ENCODE results near the gene POTEI.
"Not testable (repeated sequence)": the region's sequence is repeated elsewhere in the genome, so short reads cannot be mapped to it uniquely, and the experiment has no call there.

DNA sequence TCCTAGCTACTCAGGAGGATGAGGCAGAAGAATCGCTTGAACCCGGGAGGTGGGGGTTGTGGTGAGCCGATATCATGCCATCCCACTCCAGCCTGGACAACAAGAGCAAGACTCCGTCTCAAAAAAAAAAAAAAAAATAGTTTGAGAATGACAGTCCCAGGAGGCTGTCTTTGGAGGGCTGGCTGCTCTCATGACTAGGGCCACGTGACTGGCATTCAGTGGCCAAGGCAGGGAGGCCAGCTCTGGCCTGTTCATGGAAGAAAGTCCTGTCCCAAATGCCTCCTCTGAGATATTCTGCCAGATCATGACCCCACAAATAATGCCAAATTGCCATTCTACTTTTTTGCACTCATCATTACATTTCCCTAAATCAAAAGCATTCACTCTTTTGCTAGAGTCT, 35.9 kb upstream of the POTEI start:
- TF ChIP-seq, protein P1, sequence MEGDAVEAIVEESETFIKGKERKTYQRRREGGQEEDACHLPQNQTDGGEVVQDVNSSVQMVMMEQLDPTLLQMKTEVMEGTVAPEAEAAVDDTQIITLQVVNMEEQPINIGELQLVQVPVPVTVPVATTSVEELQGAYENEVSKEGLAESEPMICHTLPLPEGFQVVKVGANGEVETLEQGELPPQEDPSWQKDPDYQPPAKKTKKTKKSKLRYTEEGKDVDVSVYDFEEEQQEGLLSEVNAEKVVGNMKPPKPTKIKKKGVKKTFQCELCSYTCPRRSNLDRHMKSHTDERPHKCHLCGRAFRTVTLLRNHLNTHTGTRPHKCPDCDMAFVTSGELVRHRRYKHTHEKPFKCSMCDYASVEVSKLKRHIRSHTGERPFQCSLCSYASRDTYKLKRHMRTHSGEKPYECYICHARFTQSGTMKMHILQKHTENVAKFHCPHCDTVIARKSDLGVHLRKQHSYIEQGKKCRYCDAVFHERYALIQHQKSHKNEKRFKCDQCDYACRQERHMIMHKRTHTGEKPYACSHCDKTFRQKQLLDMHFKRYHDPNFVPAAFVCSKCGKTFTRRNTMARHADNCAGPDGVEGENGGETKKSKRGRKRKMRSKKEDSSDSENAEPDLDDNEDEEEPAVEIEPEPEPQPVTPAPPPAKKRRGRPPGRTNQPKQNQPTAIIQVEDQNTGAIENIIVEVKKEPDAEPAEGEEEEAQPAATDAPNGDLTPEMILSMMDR (IDR thresholded peaks at IDR 0.05) = not testable (repeated sequence)
- TF ChIP-seq PHF8 (IDR thresholded peaks at IDR 0.05; ENCODE audit: borderline replicate concordance, low read depth); CBX2 (IDR thresholded peaks at IDR 0.05; ENCODE audit: borderline replicate concordance, low read depth); HOXA7 (CRISPR knock-in tag; IDR thresholded peaks at IDR 0.05); HDAC2 (IDR thresholded peaks at IDR 0.05); ZFP36 (IDR thresholded peaks at IDR 0.05; ENCODE audit: borderline replicate concordance, partially characterized antibody); POLR2A (IDR thresholded peaks at IDR 0.05; ENCODE audit: low read length): not testable (repeated sequence)
- TF ChIP-seq, protein P2, sequence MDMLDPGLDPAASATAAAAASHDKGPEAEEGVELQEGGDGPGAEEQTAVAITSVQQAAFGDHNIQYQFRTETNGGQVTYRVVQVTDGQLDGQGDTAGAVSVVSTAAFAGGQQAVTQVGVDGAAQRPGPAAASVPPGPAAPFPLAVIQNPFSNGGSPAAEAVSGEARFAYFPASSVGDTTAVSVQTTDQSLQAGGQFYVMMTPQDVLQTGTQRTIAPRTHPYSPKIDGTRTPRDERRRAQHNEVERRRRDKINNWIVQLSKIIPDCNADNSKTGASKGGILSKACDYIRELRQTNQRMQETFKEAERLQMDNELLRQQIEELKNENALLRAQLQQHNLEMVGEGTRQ (IDR thresholded peaks at IDR 0.05) = not testable (repeated sequence)
